ENCODE results near the gene TRAPPC12.

Gene TRAPPC12

GRCh38 chr2:3411103-3411502, 31.6 kb downstream of the TRAPPC12 start:
- Histone ChIP-seq H3K4me3 (replicated peaks; ENCODE audit: low read depth, low read length) (no peak overlapping the region), H3K27me3 (replicated peaks; ENCODE audit: control insufficient read depth, insufficient read depth, low read length) (no peaks in the 10 kb centered on the region), H3K36me3 (ENCODE audit: control insufficient read depth, insufficient read depth, low read length) (peaks cover 4% of the 10 kb centered on the region)
- TF ChIP-seq CTCF (IDR thresholded peaks at IDR 0.05; ENCODE audit: insufficient read depth, low read length, poor library complexity, severe bottlenecking) = no peak
- DNase-seq (ENCODE audit: extremely low read depth, insufficient read length) = no peak

GRCh38 chr2:3413697-3414096, 34.2 kb downstream of the TRAPPC12 start:
- no peak for TF ChIP-seq CTCF (IDR thresholded peaks at IDR 0.05; ENCODE audit: insufficient read depth, low read length, poor library complexity, severe bottlenecking)
- H3K36me3 ChIP-seq (ENCODE audit: control insufficient read depth, insufficient read depth, low read length) = peaks cover 6% of the 10 kb centered on the region
- DNase-seq (ENCODE audit: extremely low read depth, insufficient read length) = no peak
- no peak overlapping the region for H3K4me3 ChIP-seq (replicated peaks; ENCODE audit: low read depth, low read length)
- no peaks in the 10 kb centered on the region for H3K27me3 ChIP-seq (replicated peaks; ENCODE audit: control insufficient read depth, insufficient read depth, low read length)

- TF ChIP-seq CTCF (IDR thresholded peaks at IDR 0.05; ENCODE audit: insufficient read depth, low read length, poor library complexity, severe bottlenecking) = no peak
- DNase-seq (ENCODE audit: extremely low read depth, insufficient read length) = no peak
- H3K27me3 ChIP-seq (replicated peaks; ENCODE audit: control insufficient read depth, insufficient read depth, low read length) = no peaks in the 10 kb centered on the region
- H3K4me3 ChIP-seq (replicated peaks; ENCODE audit: low read depth, low read length) = no peak overlapping the region
- peaks cover 6% of the 10 kb centered on the region for H3K36me3 ChIP-seq (ENCODE audit: control insufficient read depth, insufficient read depth, low read length)
These were observed 34.8 kb downstream of the TRAPPC12 start for GRCh38 chr2:3414133-3414860.

- TF ChIP-seq CTCF (IDR thresholded peaks at IDR 0.05; ENCODE audit: insufficient read depth, low read length, poor library complexity, severe bottlenecking) = no peak
- Histone ChIP-seq H3K36me3 (ENCODE audit: control insufficient read depth, insufficient read depth, low read length) (peaks cover 12% of the 10 kb centered on the region), H3K27me3 (replicated peaks; ENCODE audit: control insufficient read depth, insufficient read depth, low read length) (no peaks in the 10 kb centered on the region), H3K4me3 (replicated peaks; ENCODE audit: low read depth, low read length) (no peak overlapping the region)
- no peak for DNase-seq (ENCODE audit: extremely low read depth, insufficient read length)
These were observed 39.4 kb downstream of the TRAPPC12 start for GRCh38 chr2:3418766-3419404.

- no peaks in the 10 kb centered on the region for H3K27me3 ChIP-seq (replicated peaks; ENCODE audit: control insufficient read depth, insufficient read depth, low read length)
- DNase-seq (ENCODE audit: extremely low read depth, insufficient read length) = no peak
- no peak for TF ChIP-seq CTCF (IDR thresholded peaks at IDR 0.05; ENCODE audit: insufficient read depth, low read length, poor library complexity, severe bottlenecking)
- no peak overlapping the region for H3K4me3 ChIP-seq (replicated peaks; ENCODE audit: low read depth, low read length)
- H3K36me3 ChIP-seq (ENCODE audit: control insufficient read depth, insufficient read depth, low read length) = peaks cover 12% of the 10 kb centered on the region
These were observed 40.7 kb downstream of the TRAPPC12 start for GRCh38 chr2:3420076-3420768.

Measured in GM06990 (cell line).